ENCODE measurements around the gene ANTXR1.
"Not testable (repeated sequence)": the region's sequence is repeated elsewhere in the genome, so short reads cannot be mapped to it uniquely, and the experiment has no call there.

The ANTXR1 gene

DNA sequence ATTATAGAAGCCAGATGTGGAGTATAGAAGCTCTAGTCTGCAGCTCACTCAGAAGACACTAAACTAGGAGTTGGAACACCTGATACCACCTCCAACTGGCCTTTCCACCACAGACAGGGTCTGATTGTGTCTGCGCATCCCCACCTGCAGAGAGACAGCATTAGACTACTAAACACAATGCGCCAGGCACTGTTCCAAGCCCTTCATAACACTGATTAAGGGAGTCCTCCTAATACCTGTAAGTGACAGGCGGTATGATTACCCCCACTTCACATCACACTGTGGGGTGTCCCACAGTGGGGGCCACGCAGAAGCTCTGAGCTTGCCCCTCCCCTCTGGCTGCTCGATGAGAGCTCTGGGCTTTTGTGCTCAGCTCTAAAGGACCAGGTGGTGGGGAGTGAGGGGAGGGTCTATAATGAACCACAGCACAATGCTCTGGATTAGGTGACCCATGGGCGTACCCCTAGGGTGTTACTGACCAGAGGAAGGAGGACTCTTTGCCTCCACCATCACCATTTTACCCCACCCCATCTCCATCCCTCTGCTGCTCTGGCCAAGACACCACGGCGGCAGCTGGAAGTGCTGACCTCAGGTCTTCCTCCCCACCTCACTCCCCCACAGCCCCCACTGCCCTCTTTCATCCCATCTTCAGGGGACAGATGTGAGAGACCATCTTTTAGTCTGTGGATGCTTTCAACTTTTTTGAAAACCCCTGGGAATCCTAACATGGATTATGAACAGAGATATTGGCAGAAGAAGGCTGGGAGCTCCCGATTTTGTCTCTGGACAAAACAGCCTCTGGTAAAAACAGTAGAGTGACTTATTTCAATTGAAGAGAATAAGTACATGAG lies 228.9 kb downstream of the ANTXR1 start:
- Mint-ChIP-seq H3K4me3 (no peak overlapping the region), H3K36me3 (ENCODE audit: low read depth) (no peaks in the 10 kb centered on the region), H3K27ac (no peak overlapping the region), H3K4me1 (ENCODE audit: low read depth) (no peaks in the 10 kb centered on the region), H3K27me3 (peaks cover 11% of the 10 kb centered on the region), H3K9me3 (no peaks in the 10 kb centered on the region)

DNA sequence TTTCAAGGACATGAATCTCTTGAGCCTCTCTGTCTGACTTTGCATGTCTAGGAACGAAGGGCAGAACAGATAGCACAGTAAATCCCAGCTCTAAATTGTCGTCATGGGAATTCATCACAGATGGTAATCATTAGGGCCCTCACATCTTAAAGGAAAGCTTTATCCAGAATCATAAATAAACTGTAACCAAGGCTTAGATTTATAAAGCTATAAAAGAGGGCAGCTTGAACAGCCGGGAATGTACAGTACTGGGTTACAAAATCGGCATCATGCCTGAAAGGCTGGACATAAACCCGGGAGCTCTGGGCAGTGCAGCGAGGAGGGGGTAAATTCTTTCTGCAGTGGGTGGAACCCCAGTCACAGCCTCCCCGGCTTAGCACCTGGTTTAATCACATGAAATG lies 229.7 kb downstream of the ANTXR1 start:
- Mint-ChIP-seq H3K4me1 (ENCODE audit: low read depth) (no peaks in the 10 kb centered on the region), H3K27ac (no peak overlapping the region), H3K36me3 (ENCODE audit: low read depth) (no peaks in the 10 kb centered on the region), H3K27me3 (peaks cover 11% of the 10 kb centered on the region), H3K4me3 (no peak overlapping the region), H3K9me3 (no peaks in the 10 kb centered on the region)

GRCh38 chr2:69243652-69244051 lies 230.7 kb downstream of the ANTXR1 start:
- no peaks in the 10 kb centered on the region for H3K9me3 Mint-ChIP-seq
- H3K36me3 Mint-ChIP-seq (ENCODE audit: low read depth): no peaks in the 10 kb centered on the region
- no peak overlapping the region for H3K4me3 Mint-ChIP-seq
- peaks cover 11% of the 10 kb centered on the region for H3K27me3 Mint-ChIP-seq
- no peak overlapping the region for H3K27ac Mint-ChIP-seq
- H3K4me1 Mint-ChIP-seq (ENCODE audit: low read depth): no peaks in the 10 kb centered on the region

- H3K4me1 Mint-ChIP-seq (ENCODE audit: low read depth): no peaks in the 10 kb centered on the region
- H3K9me3 Mint-ChIP-seq: no peaks in the 10 kb centered on the region
- H3K36me3 Mint-ChIP-seq (ENCODE audit: low read depth): no peaks in the 10 kb centered on the region
- H3K27me3 Mint-ChIP-seq: peaks cover 17% of the 10 kb centered on the region
- H3K4me3 Mint-ChIP-seq: no peak overlapping the region
- no peak overlapping the region for H3K27ac Mint-ChIP-seq
These were observed 231.9 kb downstream of the ANTXR1 start for GRCh38 chr2:69244882-69245281.

- H3K9me3 Mint-ChIP-seq: no peaks in the 10 kb centered on the region
- H3K27ac Mint-ChIP-seq: no peak overlapping the region
- no peaks in the 10 kb centered on the region for H3K4me1 Mint-ChIP-seq (ENCODE audit: low read depth)
- no peak overlapping the region for H3K4me3 Mint-ChIP-seq
- no peaks in the 10 kb centered on the region for H3K36me3 Mint-ChIP-seq (ENCODE audit: low read depth)
- peaks cover 18% of the 10 kb centered on the region for H3K27me3 Mint-ChIP-seq
These were observed 234.6 kb downstream of the ANTXR1 start for GRCh38 chr2:69247583-69247982.

DNA sequence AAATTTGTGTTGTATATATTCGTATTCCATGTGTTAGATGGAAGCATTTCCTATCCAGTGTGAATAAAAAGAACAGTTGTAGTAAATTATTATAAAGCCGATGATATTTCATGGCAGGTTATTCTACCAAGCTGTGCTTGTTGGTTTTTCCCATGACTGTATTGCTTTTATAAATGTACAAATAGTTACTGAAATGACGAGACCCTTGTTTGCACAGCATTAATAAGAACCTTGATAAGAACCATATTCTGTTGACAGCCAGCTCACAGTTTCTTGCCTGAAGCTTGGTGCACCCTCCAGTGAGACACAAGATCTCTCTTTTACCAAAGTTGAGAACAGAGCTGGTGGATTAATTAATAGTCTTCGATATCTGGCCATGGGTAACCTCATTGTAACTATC lies 235.3 kb downstream of the ANTXR1 start:
- Mint-ChIP-seq H3K27me3 (peaks cover 18% of the 10 kb centered on the region), H3K27ac (no peak overlapping the region), H3K4me1 (ENCODE audit: low read depth) (no peaks in the 10 kb centered on the region), H3K9me3 (no peaks in the 10 kb centered on the region), H3K4me3 (no peak overlapping the region), H3K36me3 (ENCODE audit: low read depth) (no peaks in the 10 kb centered on the region)

GRCh38 chr2:69250981-69251380 lies 238.0 kb downstream of the ANTXR1 start:
- Mint-ChIP-seq H3K9me3 (no peaks in the 10 kb centered on the region), H3K36me3 (ENCODE audit: low read depth) (no peaks in the 10 kb centered on the region), H3K4me1 (ENCODE audit: low read depth) (no peaks in the 10 kb centered on the region), H3K27ac (no peak overlapping the region), H3K4me3 (no peak overlapping the region), H3K27me3 (peaks cover 23% of the 10 kb centered on the region)

DNA sequence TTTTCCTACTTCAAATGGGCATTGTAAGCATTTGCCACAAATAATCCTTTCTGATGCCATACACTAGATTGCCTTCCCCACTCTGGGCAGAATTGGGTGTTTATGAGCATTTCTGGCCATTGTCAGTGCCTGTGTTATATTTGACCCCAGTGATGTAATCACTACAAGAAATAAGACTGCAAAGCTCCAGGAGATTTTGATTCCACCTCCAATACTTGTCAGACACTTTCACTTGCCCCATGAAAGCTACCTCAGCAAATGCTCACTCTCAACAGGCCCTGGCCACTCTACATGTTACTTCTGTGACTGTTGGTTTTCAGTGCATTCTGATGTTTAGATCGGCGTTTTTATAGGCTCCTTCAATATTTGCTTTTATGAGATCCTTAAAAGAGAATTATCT lies 239.0 kb downstream of the ANTXR1 start:
- Mint-ChIP-seq H3K27ac (no peak overlapping the region), H3K9me3 (no peaks in the 10 kb centered on the region)

DNA sequence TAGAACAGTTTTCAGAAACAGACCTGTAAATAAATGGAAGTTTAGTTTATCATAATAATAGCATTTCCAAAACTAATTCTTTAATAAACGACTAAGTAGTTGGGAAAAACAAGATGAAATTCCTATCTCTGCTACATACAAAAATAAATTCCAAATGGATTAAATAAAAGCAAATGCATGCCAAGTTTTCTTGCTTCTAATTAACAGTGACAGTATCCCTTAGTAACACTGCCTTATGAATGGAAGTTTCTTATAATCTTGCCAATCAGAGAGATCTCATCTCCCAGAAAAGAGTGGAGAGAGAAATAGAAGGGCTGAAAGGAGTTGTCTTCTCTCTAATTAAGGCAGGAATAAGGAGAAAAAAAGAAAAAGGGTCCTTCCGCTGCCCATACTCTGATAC lies 240.1 kb downstream of the ANTXR1 start:
- Mint-ChIP-seq H3K4me1 (ENCODE audit: low read depth) (no peaks in the 10 kb centered on the region), H3K36me3 (ENCODE audit: low read depth) (no peaks in the 10 kb centered on the region), H3K27ac (no peak overlapping the region), H3K9me3 (no peaks in the 10 kb centered on the region), H3K4me3 (no peak overlapping the region), H3K27me3 (peaks cover 31% of the 10 kb centered on the region)

More for the DNA sequence above, 239.0 kb downstream of the ANTXR1 start:
- H3K4me3 Mint-ChIP-seq: no peak overlapping the region
- H3K36me3 Mint-ChIP-seq (ENCODE audit: low read depth): no peaks in the 10 kb centered on the region
- peaks cover 24% of the 10 kb centered on the region for H3K27me3 Mint-ChIP-seq
- no peaks in the 10 kb centered on the region for H3K4me1 Mint-ChIP-seq (ENCODE audit: low read depth)

DNA sequence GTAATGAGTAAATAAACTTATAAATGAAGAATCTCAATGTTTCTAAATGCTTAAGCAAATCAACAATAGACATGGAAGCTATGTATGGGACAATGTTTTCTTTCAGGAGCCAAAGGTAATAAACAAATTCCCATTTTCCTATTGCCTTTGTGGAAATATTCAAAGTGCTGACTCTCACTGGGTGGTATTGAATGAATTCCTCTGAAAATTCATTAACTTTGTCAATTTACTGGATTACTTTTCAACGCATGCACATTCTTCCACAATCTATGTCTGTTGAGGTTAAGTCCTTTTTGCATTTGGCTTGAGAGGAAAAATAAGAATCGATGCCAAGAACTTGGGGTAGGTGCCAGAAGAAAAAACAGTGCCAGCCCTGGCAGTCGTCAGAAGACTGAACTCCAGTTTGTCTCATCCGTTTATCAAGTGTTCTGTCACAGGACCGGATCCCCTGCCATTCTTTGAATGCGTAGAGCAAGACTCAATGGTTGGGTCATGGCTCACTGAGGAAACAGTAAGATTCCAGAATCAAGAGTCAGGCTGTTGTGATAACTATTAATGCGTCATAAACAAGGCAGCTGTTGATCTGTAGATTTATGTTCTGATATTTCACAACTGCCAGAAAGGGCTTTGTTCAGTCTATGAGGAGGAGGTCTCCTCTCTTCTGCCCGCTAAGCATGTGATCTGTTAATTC lies 240.8 kb downstream of the ANTXR1 start:
- H3K9me3 Mint-ChIP-seq: peaks cover 5% of the 10 kb centered on the region
- H3K4me3 Mint-ChIP-seq: no peak overlapping the region
- peaks cover 36% of the 10 kb centered on the region for H3K27me3 Mint-ChIP-seq
- no peaks in the 10 kb centered on the region for H3K4me1 Mint-ChIP-seq (ENCODE audit: low read depth)
- no peak overlapping the region for H3K27ac Mint-ChIP-seq
- H3K36me3 Mint-ChIP-seq (ENCODE audit: low read depth): no peaks in the 10 kb centered on the region

DNA sequence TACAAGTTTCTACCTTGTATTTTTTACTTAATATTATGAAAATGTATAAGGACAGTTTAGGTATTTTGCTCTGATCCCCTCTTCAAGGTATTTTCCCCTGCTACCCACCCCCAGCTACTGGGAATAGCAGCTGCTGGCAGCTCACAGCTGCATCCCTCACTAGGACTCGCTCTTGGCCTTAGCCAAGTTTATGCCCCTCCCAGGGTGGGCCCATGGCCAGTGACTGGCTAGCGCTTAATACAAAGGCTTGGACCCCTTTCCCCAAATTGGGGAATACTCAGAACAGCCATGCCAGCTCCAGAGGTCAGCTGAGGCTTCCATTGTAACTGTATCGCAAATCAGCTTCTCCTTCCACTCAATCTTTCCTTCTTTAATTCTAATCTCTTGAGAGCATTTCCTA lies 242.8 kb downstream of the ANTXR1 start:
- peaks cover 19% of the 10 kb centered on the region for H3K9me3 Mint-ChIP-seq
- no peak overlapping the region for H3K4me3 Mint-ChIP-seq
- H3K4me1 Mint-ChIP-seq (ENCODE audit: low read depth): no peaks in the 10 kb centered on the region
- peaks cover 2% of the 10 kb centered on the region for H3K36me3 Mint-ChIP-seq (ENCODE audit: low read depth)
- no peak overlapping the region for H3K27ac Mint-ChIP-seq
- peaks cover 30% of the 10 kb centered on the region for H3K27me3 Mint-ChIP-seq

DNA sequence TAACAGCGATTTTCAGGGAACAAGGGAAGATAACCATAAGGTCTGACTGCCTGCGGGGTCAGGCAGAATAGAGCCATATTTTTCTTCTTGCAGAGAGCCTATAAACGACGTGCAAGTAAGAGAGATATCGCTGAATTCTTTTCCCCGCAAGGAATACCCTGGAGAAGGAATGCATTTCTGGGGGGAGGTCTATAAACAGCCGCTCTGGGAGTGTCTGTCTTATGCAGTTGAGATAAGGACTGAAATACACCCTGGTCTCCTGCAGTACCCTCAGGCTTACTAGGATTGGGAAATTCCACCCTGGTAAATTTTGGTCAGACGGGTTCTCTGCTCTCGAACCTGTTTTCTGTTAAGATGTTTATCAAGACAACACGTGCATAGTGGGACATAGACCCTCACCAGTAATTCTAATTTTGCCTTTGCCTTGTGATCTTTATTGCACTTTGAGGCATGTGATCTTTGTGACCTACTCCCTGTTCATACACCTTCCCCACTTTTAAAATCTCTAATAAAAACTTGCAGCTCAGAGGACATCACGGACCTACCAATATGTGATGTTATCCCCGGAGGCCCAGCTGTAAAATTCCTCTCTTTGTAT lies 247.1 kb downstream of the ANTXR1 start:
- Mint-ChIP-seq H3K27me3 (peaks cover 27% of the 10 kb centered on the region), H3K9me3 (peaks cover 30% of the 10 kb centered on the region)
- not testable (repeated sequence) for H3K4me3 Mint-ChIP-seq; H3K36me3 Mint-ChIP-seq (ENCODE audit: low read depth); H3K27ac Mint-ChIP-seq; H3K4me1 Mint-ChIP-seq (ENCODE audit: low read depth)

- H3K27me3 Mint-ChIP-seq: peaks cover 32% of the 10 kb centered on the region
- peaks cover 5% of the 10 kb centered on the region for H3K36me3 Mint-ChIP-seq (ENCODE audit: low read depth)
- H3K4me1 Mint-ChIP-seq (ENCODE audit: low read depth): no peaks in the 10 kb centered on the region
- no peak overlapping the region for H3K27ac Mint-ChIP-seq
- H3K9me3 Mint-ChIP-seq: peaks cover 30% of the 10 kb centered on the region
- H3K4me3 Mint-ChIP-seq: no peak overlapping the region
These were observed 247.7 kb downstream of the ANTXR1 start for GRCh38 chr2:69260666-69261065.

- Mint-ChIP-seq H3K4me3 (no peak overlapping the region), H3K36me3 (ENCODE audit: low read depth) (no peaks in the 10 kb centered on the region), H3K4me1 (ENCODE audit: low read depth) (no peaks in the 10 kb centered on the region), H3K9me3 (no peaks in the 10 kb centered on the region), H3K27me3 (peaks cover 19% of the 10 kb centered on the region), H3K27ac (no peak overlapping the region)
These were observed 256.4 kb downstream of the ANTXR1 start for GRCh38 chr2:69269330-69269729.

DNA sequence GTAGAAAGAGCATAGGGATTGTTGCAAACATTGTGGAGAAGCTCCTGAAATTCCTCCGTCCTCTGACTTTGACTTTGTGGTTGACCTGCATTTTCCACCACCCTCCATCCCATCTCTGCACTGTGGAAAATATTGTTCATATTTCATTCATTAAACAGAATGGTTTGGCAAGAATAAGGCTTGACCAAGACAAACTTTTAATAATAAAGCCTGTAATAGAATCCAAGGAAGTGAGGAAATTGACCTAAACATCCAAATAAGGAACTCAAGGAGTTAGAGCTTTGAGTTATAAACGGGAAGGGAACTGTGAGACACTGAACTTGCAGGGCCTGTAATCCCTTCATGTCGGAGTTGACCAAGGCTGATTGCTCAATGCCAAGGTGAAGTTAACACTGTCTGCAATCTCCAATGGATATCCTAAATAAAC lies 258.9 kb downstream of the ANTXR1 start:
- Mint-ChIP-seq H3K27ac (no peak overlapping the region), H3K9me3 (no peaks in the 10 kb centered on the region), H3K27me3 (peaks cover 29% of the 10 kb centered on the region), H3K36me3 (ENCODE audit: low read depth) (no peaks in the 10 kb centered on the region), H3K4me3 (no peak overlapping the region), H3K4me1 (ENCODE audit: low read depth) (no peaks in the 10 kb centered on the region)
